WTC11 (cell line): Measurements from ENCODE around the gene PLEKHA5. TPM values are rescaled to one million over a fixed set of nuclear protein-coding genes. Genes with fewer than 3 reads are reported as not detected.

Experiments
- ATAC-seq: fragments of 200-7000 bp; cut with Tn5 transposase; 2 replicates; pipeline ENCODE4 v1.10.0; 2021; ENCODE audit warnings: mild to moderate bottlenecking, moderate library complexity
- CTCF ChIA-PET: fragments of 300-600 bp; sonication (Branson Sonifier 250); formaldehyde crosslinking; loops from one replicate; lab custom pipeline; 2021; ENCODE audit warnings: antibody characterized with exemption; lab: Charles Lee
- POLR2A ChIA-PET: fragments of 350-600 bp; sonication (Branson Sonifier 250); formaldehyde crosslinking; loops from one replicate; lab custom pipeline; 2021; ENCODE audit warnings: antibody characterized with exemption; lab: Charles Lee
- DNase-seq: peaks from one replicate; pipeline ENCODE4 v3.0.0; 2021; ENCODE audit warnings: low spot score
- H3K27ac Mint-ChIP-seq: 2 replicates; pipeline ENCODE4 v1.8.0; 2021; ENCODE audit warnings: mixed read lengths
- H3K27me3 Mint-ChIP-seq: 2 replicates; pipeline ENCODE4 v1.8.0; 2021; ENCODE audit warnings: low read depth, mild to moderate bottlenecking, moderate library complexity, mixed read lengths
- H3K36me3 Mint-ChIP-seq: 2 replicates; pipeline ENCODE4 v1.8.0; 2021; ENCODE audit warnings: mixed read lengths
- H3K4me1 Mint-ChIP-seq: 2 replicates; pipeline ENCODE4 v1.8.0; 2022; ENCODE audit warnings: mixed read lengths
- H3K4me3 Mint-ChIP-seq: 2 replicates; pipeline ENCODE4 v1.8.0; 2021; ENCODE audit warnings: mild to moderate bottlenecking, moderate library complexity, mixed read lengths
- H3K9me3 Mint-ChIP-seq: 2 replicates; pipeline ENCODE4 v1.8.0; 2021; ENCODE audit warnings: mixed read lengths
- CBFB ChIP-seq: sonication (generic); formaldehyde crosslinking; IDR thresholded peaks from 2 replicates; pipeline ENCODE4 v1.8.1; 2022; ENCODE audit warnings: mild to moderate bottlenecking, low read depth, missing genetic modification reagents
- FOXK1 ChIP-seq: sonication (generic); formaldehyde crosslinking; IDR thresholded peaks from 2 replicates; pipeline ENCODE4 v1.8.0; 2022; ENCODE audit warnings: mild to moderate bottlenecking, moderate library complexity, missing genetic modification reagents
- FOXP1 ChIP-seq: sonication (generic); formaldehyde crosslinking; IDR thresholded peaks from 2 replicates; pipeline ENCODE4 v1.8.0; 2022; ENCODE audit warnings: missing genetic modification reagents, mild to moderate bottlenecking, moderate library complexity, borderline replicate concordance
- KAT7 ChIP-seq: sonication (generic); formaldehyde crosslinking; IDR thresholded peaks from 2 replicates; pipeline ENCODE4 v1.8.1; 2023; ENCODE audit warnings: missing genetic modification reagents, mild to moderate bottlenecking, borderline replicate concordance
- MAX ChIP-seq: sonication (generic); formaldehyde crosslinking; IDR thresholded peaks from 2 replicates; pipeline ENCODE4 v1.8.0; 2022; ENCODE audit warnings: mild to moderate bottlenecking, missing genetic modification reagents
- MLX ChIP-seq: sonication (generic); formaldehyde crosslinking; IDR thresholded peaks from 2 replicates; pipeline ENCODE4 v1.8.1; 2023; ENCODE audit warnings: mild to moderate bottlenecking, missing genetic modification reagents, moderate library complexity
- NR2C2 ChIP-seq: sonication (generic); formaldehyde crosslinking; IDR thresholded peaks from 2 replicates; pipeline ENCODE4 v1.8.0; 2022; ENCODE audit warnings: mild to moderate bottlenecking, missing genetic modification reagents
- NR3C1 ChIP-seq: sonication (generic); formaldehyde crosslinking; conservative IDR thresholded peaks from 2 replicates; pipeline ENCODE4 v1.8.1; 2023; ENCODE audit warnings: low read depth, mild to moderate bottlenecking, missing genetic modification reagents
- SOX15 ChIP-seq: fragments of 250-450 bp; sonication (Bioruptor Pico); IDR thresholded peaks from 2 replicates; pipeline ENCODE4 v1.9.0; 2021; ENCODE audit warnings: mild to moderate bottlenecking
- TCF7 ChIP-seq: sonication (generic); formaldehyde crosslinking; IDR thresholded peaks from 2 replicates; pipeline ENCODE4 v1.8.0; 2022; ENCODE audit warnings: mild to moderate bottlenecking, low read depth, missing genetic modification reagents, moderate library complexity
- ZNF121 ChIP-seq: sonication (generic); formaldehyde crosslinking; IDR thresholded peaks from 2 replicates; pipeline ENCODE4 v1.8.0; 2023; ENCODE audit warnings: missing genetic modification reagents
- ZNF232 ChIP-seq: sonication (generic); formaldehyde crosslinking; IDR thresholded peaks from 2 replicates; pipeline ENCODE4 v1.8.0; 2022; ENCODE audit warnings: mild to moderate bottlenecking, missing genetic modification reagents
- ZNF281 ChIP-seq: sonication (generic); formaldehyde crosslinking; IDR thresholded peaks from 2 replicates; pipeline ENCODE4 v1.8.0; 2023; ENCODE audit warnings: mild to moderate bottlenecking, missing genetic modification reagents
- ZNF317 ChIP-seq: sonication (generic); formaldehyde crosslinking; IDR thresholded peaks from 2 replicates; pipeline ENCODE4 v1.8.1; 2023; ENCODE audit warnings: low read depth, mild to moderate bottlenecking, moderate library complexity, missing genetic modification reagents, borderline replicate concordance
- ZNF396 ChIP-seq: fragments of 250-450 bp; sonication (Bioruptor Pico); IDR thresholded peaks from 2 replicates; pipeline ENCODE4 v1.8.0; 2021; ENCODE audit warnings: mild to moderate bottlenecking, moderate library complexity, borderline replicate concordance
- ZNF423 ChIP-seq: fragments of 250-450 bp; sonication (Bioruptor Pico); IDR thresholded peaks from 2 replicates; pipeline ENCODE4 v2.1.2; 2022; ENCODE audit warnings: mild to moderate bottlenecking, moderate library complexity
- total RNA-seq: library from RNA; stranded (reverse); gene quantifications from 3 replicates; pipeline ENCODE4 v1.2.3, GENCODE V29; 2021
- TF ChIP-seq, protein P1 (sequence below): sonication (generic); formaldehyde crosslinking; IDR thresholded peaks from 2 replicates; pipeline ENCODE4 v1.8.1; 2023; ENCODE audit warnings: mild to moderate bottlenecking, missing genetic modification reagents, moderate library complexity
- TF ChIP-seq, protein P2 (sequence below): fragments of 250-450 bp; sonication (Bioruptor Pico); IDR thresholded peaks from 2 replicates; pipeline ENCODE4 v1.9.0; 2021; ENCODE audit warnings: mild to moderate bottlenecking

The PLEKHA5 gene
- total RNA-seq, 1 experiment from 2014 or later = 61.1 TPM

DNA sequence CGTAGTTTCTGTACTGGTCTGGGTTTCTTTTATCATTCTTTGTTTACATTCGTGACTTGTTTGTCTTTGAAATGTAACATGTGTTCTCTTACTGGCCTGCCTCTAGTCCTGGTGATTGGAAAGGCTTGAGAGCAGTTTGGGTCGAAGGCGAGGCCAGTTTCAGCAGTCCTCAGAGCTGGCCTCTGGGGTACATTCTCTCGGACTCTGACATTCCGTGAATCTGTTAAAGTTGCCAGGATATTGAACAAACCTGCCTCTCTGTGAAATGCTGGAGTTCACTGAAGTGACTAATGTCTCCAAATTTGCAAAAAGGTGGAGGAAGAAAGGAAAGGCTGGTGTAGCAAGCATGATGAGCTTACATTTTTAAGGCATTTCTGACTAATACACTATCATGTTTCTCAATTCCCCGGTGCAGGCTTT is 1.5 kb downstream of the PLEKHA5 start:
- peaks cover 37% of the 10 kb centered on the region for H3K36me3 Mint-ChIP-seq

GRCh38 chr12:19138551-19138950 is 9.0 kb downstream of the PLEKHA5 start:
- Mint-ChIP-seq H3K27me3 (no peaks in the 10 kb centered on the region), H3K27ac (peak overlapping the region; percentile 59; the same call in 1 of the 2 replicates)
- DNase-seq = no peak
- TF ChIP-seq TCF7 (no peak), ZNF121 (CRISPR knock-in tag) (no peak), ZNF281 (CRISPR knock-in tag) (no peak), ZNF317 (CRISPR knock-in tag) (no peak)
- TF ChIP-seq, all 79 proteins: peak for 0
- Mint-ChIP-seq H3K4me1 (peaks cover 63% of the 10 kb centered on the region), H3K4me3 (no peak overlapping the region), H3K36me3 (peaks cover 24% of the 10 kb centered on the region), H3K9me3 (no peaks in the 10 kb centered on the region)
- ATAC-seq = no peak
- ChIA-PET CTCF (no interaction called here), POLR2A (interaction anchor here (0.6 to 1.0 kb wide), 3 partner anchors 145 to 1079 kb away, joined by 3 to 6 read pairs (median 3); no protein-coding TSS in a partner anchor)

More for the DNA sequence above, 1.5 kb downstream of the PLEKHA5 start:
- peak; percentile 29 for DNase-seq
- Mint-ChIP-seq H3K9me3 (peaks cover 22% of the 10 kb centered on the region), H3K27ac (peak overlapping the region; percentile 98), H3K27me3 (peaks cover 5% of the 10 kb centered on the region), H3K4me3 (peak overlapping the region; percentile 91), H3K4me1 (peaks cover 51% of the 10 kb centered on the region)
- peak; percentile 36 for ATAC-seq
- CTCF ChIA-PET = interaction anchor here (0.6 to 1.9 kb wide), 2 partner anchors 55 to 812 kb away, joined by 3 to 5 read pairs; no protein-coding TSS in a partner anchor
- POLR2A ChIA-PET = interaction anchor here (0.8 to 0.9 kb wide), 2 partner anchors 11 to 53 kb away, joined by 3 read pairs; no protein-coding TSS in a partner anchor
- no peak for TF ChIP-seq FOXP1 (CRISPR knock-in tag)
- peak; percentile 54; the same call in 1 of the 2 replicates for TF ChIP-seq FOXK1 (CRISPR knock-in tag)

DNA sequence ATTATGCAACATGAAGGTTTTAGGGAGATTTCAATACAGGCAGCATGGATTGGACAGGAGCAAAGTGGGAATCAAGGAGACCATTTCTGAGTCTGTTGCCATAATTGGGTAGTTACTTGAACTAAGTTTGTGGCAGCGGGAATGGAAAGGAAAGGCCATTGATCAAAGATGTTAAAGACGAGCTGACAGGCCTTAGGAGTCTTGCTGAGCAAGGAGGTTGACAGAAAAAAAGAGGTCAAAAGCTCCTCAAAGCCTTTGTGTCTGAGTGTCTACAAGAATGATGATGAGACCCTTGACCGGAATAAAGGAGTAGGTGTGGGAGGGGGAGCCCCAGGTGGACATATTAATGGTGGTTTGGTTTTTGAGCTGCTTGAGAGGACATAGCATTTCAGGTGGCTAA is 9.4 kb downstream of the PLEKHA5 start:
- POLR2A ChIA-PET = interaction anchor here (0.6 to 1.0 kb wide), 3 partner anchors 144 to 1079 kb away, joined by 3 to 6 read pairs (median 3); no protein-coding TSS in a partner anchor
- Mint-ChIP-seq H3K27me3 (no peaks in the 10 kb centered on the region), H3K27ac (peak overlapping the region; percentile 59; the same call in 1 of the 2 replicates)
- TF ChIP-seq CBFB = no peak
- TF ChIP-seq NR3C1 (CRISPR knock-in tag) = no peak
- no peak for TF ChIP-seq ZNF423 (CRISPR knock-in tag)
- TF ChIP-seq, all 79 proteins: peak for 0
- no peak for DNase-seq
- H3K4me1 Mint-ChIP-seq = peaks cover 59% of the 10 kb centered on the region
- H3K9me3 Mint-ChIP-seq = no peaks in the 10 kb centered on the region
- H3K4me3 Mint-ChIP-seq = no peak overlapping the region
- peaks cover 22% of the 10 kb centered on the region for H3K36me3 Mint-ChIP-seq
- ATAC-seq = no peak
- CTCF ChIA-PET = interaction anchor here (0.6 kb wide), 1 partner anchor 308 kb away, joined by 3 read pairs; no protein-coding TSS in a partner anchor

DNA sequence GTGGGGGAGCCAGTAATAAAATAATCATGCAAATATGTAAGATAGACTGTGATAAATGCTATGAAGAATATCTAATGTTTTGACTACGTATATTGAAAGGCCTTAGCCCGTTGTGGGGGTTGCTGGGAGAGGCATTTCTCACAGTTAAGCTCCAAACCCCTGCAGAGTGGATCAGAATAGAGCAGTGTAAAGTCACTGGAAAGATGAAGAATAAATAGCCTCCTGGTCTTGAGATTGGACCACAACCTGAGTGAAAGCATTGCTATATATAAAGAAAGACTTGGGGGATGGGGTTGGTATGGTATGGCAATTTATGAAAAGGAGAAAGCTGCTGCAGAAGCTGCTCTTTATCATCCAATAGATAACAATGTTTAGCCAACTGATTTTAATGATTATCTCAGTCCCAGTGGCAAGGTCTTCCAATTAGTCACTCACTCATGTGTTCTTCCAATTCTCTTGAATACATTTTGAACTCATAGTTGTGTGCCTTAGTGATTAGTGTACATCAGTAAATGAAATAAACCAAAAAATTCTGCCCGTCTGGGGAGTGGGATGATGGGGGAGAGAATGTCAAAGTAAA is 10.2 kb downstream of the PLEKHA5 start:
- H3K27me3 Mint-ChIP-seq = no peaks in the 10 kb centered on the region
- H3K9me3 Mint-ChIP-seq = no peaks in the 10 kb centered on the region
- POLR2A ChIA-PET = interaction anchor here (1.0 kb wide), 1 partner anchor 171 kb away, joined by 6 read pairs; no protein-coding TSS in a partner anchor
- peaks cover 53% of the 10 kb centered on the region for H3K4me1 Mint-ChIP-seq
- no peak for DNase-seq
- peaks cover 21% of the 10 kb centered on the region for H3K36me3 Mint-ChIP-seq
- no peak for ATAC-seq
- no peak overlapping the region for H3K4me3 Mint-ChIP-seq
- H3K27ac Mint-ChIP-seq = peak overlapping the region; percentile 73; the same call in 1 of the 2 replicates
- CTCF ChIA-PET = interaction anchor here (0.6 kb wide), 1 partner anchor 307 kb away, joined by 3 read pairs; no protein-coding TSS in a partner anchor
- TF ChIP-seq ZNF396 (no peak), NR2C2 (CRISPR knock-in tag) (no peak), ZNF232 (CRISPR knock-in tag) (no peak), FOXP1 (CRISPR knock-in tag) (no peak), KAT7 (CRISPR knock-in tag) (no peak), MAX (CRISPR knock-in tag) (no peak), SOX15 (CRISPR knock-in tag) (no peak), MLX (CRISPR knock-in tag) (no peak)
- TF ChIP-seq, protein P1, sequence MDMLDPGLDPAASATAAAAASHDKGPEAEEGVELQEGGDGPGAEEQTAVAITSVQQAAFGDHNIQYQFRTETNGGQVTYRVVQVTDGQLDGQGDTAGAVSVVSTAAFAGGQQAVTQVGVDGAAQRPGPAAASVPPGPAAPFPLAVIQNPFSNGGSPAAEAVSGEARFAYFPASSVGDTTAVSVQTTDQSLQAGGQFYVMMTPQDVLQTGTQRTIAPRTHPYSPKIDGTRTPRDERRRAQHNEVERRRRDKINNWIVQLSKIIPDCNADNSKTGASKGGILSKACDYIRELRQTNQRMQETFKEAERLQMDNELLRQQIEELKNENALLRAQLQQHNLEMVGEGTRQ (CRISPR knock-in tag) = no peak
- TF ChIP-seq, protein P2, sequence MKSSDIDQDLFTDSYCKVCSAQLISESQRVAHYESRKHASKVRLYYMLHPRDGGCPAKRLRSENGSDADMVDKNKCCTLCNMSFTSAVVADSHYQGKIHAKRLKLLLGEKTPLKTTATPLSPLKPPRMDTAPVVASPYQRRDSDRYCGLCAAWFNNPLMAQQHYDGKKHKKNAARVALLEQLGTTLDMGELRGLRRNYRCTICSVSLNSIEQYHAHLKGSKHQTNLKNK = no peak
- TF ChIP-seq, all 79 proteins: peak for 0
